OCI-M2 (cell line): ENCODE data around the gene PRSS21.

Source experiments
- DNase-seq: peaks from one replicate; lab custom pipeline; 2025; ENCODE audit not compliant: unreplicated experiment; lab: John Stamatoyannopoulos, UW

Gene PRSS21, protein sequence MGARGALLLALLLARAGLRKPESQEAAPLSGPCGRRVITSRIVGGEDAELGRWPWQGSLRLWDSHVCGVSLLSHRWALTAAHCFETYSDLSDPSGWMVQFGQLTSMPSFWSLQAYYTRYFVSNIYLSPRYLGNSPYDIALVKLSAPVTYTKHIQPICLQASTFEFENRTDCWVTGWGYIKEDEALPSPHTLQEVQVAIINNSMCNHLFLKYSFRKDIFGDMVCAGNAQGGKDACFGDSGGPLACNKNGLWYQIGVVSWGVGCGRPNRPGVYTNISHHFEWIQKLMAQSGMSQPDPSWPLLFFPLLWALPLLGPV

DNA sequence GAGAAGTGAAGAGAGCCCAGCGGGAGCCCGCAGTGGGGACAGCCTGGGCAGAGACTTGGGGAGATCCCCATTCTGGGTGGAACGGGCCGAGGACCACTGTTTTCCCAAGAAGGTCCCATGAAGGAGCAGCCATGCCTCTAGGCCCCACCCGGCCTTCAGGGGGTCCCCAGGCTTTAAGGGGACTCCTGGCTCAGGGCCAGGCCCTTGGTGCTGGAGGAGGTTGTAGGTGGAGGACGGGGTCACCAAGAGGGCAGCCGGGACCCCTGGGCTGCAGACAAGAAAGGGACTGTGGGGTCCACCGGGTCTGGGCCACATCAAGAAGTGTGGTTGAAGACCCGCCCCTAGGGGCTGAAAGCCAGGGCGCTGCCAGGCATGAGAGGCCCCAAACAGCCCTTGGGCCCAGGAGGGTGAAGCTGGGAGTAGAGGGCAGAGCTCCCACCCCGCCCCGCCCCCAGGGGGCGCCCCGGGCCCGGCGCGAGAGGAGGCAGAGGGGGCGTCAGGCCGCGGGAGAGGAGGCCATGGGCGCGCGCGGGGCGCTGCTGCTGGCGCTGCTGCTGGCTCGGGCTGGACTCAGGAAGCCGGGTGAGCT, at the start of gene PRSS21:
Gene PRSS21, plus strand, starts transcription at position 487 of the 589 bp plus-strand sequence. Its CDS starts 32 bp downstream, at position 519.
- no peak for DNase-seq

DNA sequence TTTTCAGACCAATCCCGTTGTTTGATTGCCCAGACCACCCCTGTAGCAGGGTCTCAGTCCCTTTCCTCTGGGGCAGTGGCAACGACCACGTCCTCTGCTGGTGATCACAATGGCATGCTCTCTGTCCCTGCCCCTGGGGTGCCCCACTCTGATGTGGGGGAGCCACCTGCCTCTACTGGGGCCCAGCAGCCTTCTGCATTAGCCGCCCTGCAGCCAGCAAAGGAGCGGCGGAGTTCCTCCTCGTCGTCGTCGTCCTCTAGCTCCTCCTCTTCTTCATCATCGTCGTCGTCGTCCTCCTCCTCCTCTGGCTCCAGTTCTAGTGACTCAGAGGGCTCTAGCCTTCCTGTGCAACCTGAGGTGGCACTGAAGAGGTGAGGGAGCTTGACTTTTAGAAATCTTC, 49.1 kb upstream of the PRSS21 start:
- no peak for DNase-seq

DNA sequence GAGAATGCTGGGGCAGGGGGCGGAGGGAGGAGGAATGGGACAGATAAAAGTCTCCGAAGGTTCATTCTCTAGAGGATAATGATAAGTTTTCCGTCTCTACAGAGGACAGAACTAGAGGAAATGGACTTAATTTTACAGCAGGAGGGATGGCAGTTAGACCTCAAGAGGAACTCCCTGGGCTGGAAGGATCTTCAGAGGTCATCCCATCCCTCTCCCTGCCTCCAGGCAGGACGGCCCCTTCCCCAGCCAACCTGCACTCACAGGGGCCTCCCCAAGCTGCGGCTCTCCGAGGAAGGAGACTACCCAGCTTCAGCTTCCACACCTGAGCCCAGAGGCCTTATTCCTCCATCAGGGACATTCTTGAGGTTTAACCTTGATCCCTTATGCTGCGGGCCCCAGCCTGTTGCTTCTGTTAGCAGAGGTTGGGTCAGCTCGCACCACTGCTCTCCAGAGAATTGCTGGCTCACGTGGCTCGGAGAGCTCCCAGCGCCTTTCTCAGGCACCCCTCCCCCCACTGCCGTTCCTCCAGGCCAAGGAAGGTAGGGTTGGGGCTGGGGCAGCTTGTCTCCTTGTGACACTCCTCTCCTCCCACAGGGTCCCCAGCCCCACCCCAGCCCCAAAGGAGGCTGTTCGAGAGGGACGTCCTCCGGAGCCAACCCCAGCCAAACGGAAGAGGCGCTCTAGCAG, 48.5 kb upstream of the PRSS21 start:
- DNase-seq, result no peak

DNA sequence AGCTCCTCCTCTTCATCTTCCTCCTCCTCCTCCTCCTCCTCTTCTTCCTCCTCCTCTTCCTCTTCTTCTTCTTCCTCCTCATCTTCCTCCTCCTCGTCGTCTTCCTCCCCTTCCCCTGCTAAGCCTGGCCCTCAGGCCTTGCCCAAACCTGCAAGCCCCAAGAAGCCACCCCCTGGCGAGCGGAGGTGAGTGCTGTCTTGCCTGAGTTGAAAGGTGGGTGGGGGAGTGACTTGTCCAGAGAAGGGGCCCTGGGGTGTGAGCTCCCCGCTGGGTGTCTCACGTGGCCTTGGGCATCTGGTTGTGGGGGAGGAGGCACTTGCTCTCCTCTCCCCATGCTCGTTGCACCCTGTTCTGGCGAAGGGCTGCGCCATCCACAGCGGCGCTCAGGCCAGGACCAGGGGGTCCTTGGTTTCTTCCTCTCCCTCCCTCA, 47.9 kb upstream of the PRSS21 start:
- no peak for DNase-seq

DNA sequence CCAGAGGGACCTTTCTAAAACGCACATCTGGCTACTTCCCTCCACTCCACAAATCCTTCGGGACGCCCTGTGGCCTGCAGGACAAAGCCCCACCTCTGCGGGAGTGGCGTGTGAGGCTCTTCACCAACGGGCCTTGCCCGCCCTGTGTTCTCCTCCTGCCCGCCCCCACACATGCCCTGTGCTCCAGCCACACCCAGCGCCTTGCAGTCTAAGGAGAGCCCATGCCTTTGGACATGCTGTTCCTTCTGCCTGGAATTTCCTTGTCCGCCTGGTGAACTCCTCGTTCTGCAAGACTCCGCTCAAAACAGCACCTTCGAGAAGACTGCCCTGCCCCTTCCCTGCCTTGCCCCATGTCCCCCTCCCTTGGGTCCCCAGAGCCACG, 47.4 kb upstream of the PRSS21 start:
- DNase-seq, result no peak

DNA sequence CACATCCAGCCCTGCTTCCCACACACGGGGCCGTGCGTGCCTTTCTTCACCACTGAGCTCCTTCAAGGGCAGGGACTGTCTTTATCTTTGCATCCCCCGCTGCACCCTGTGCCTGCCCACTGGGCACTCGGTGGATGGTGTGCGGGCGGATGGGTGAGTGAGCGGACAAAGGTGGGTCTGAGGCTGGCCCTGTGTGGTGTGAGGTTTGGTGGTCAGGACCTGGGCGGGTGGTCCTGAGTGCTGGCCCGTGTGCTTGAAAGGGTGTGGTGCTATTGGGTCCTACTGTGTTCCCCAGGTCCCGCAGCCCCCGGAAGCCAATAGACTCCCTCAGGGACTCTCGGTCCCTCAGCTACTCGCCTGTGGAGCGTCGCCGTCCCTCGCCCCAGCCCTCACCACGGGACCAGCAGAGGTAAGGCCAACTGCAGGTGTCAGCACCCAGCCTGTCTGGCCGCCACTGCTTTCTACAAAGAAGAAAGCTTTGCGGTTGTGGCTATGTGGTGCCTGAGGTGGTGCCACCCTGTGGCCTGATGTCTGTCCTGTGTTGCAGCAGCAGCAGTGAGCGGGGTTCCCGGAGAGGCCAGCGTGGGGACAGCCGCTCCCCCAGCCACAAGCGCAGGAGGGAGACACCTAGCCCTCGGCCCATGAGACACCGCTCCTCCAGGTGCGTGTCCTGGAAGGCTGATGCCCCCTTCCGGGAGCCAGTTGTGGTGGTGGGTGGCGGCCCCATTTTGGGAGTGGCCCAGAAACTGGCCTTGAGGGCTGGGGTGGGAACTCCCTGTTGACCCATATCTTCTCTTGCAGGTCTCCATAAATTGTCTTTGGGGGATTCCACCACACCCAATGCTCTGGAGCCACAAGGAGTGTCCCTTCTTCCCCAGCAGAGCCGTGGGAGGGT, 46.7 kb upstream of the PRSS21 start:
- DNase-seq, result no peak

DNA sequence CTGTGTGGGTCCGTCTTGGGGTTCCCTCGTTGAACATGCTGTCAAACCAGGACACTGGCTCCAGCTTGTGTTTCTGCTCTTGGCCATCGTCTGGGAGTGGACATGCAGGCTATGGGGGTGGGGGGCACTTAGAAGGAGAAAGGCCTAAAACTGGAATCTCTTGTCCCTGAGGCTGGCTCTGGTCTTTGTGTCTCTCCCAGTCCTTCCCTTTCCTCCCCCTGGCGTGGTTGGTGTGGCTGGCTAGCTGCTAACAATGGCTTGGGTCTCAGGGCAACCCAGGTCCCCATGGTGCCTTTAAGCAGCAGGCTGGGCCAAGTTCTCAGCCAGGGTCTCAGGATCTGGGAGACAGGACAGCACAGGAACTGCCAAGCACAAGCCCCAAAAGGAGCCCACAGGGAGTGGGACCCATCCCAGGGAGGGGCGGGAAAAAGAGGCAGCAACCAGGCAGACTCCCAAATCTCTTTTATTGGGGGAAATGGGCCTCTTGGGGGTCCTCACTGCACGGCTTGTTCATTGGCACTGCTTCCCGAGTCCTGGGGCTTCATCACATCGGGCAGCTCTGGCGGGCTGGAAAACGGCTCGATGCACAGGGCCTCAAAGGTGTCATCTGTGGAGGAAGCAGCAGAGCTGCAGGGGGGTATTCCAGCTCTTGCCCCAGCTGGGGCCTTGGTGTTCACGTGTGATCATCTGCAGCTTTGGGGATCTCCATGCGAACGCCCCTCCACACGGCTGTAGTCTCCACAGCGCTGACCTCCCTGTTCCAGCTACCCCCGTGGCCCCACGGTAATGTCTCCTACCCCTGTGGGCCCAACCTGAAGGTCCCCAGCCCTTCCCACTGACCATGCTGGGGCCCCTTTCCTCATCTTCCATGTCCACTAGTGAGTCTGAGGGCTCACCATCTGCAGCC, 45.3 kb upstream of the PRSS21 start:
- DNase-seq, result no peak

DNA sequence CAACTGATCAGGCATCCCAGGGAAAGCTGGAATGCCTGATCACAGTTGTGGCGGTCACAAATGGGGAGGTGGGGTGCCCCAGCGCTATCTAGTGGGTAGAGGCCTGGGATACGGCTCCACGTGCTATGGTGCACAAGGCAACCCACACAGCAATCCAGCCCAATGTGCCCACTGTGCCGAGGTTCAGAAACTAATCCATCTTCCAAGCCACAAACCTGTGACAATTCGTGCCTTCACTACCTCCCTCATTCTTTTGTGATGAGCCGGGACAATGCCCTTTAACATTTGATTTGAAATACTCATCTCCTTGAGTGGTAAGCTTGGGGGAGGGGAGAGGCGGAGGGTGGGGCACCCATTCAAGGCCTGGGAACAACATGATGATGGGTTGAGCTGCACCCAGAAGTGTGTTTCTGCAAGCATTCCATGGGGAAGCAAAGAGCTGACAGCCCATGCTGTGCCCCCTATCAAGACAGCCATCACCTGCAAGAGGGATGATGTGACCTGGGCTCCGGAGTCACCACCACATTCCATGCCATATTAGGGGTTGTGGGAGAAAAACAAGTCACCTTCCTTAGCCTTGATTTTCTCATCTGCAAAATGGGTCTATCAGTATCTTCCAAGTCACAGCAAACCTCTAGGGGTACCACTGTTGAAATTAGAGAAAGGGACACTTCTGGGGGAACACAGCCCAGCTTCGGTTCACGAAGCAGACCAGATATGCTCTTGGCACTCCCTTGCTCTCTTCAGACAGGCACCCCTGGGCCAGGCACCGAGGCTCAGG, 43.7 kb upstream of the PRSS21 start:
- no peak for DNase-seq

DNA sequence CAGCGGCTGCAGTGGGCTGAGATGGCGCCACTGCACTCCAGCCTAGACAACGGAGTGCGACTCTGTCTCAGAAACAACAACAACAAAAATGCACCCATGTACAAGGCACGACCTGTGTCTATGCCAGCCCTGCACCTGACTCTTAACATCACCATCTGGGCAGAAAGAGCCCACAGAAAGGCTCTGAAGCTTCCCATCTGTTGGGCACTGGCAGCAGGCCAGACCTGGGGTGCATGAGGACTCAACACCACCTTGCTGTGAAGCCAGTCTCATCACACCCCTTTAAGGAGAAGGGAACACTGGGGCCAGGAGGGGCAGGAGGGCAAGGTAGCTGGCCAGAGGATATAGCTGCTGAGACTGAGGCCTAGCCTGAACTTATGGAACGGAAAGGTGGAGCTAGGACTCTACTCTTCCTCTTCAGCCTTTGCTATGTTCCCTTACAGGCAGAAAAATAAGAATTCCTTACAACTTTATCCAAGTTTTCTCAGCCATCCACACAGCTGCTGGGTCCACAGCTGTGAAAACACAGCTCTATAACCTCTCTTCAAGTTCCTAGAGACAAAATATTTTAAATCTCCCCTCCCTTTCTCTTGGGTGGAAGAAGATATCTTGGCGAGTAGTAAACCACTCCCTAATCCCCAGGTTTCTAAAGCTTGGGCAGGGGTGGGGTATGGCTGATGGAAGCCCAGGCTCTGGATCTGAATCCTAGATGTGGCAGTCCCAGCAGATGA, 42.7 kb upstream of the PRSS21 start:
- DNase-seq, result no peak

DNA sequence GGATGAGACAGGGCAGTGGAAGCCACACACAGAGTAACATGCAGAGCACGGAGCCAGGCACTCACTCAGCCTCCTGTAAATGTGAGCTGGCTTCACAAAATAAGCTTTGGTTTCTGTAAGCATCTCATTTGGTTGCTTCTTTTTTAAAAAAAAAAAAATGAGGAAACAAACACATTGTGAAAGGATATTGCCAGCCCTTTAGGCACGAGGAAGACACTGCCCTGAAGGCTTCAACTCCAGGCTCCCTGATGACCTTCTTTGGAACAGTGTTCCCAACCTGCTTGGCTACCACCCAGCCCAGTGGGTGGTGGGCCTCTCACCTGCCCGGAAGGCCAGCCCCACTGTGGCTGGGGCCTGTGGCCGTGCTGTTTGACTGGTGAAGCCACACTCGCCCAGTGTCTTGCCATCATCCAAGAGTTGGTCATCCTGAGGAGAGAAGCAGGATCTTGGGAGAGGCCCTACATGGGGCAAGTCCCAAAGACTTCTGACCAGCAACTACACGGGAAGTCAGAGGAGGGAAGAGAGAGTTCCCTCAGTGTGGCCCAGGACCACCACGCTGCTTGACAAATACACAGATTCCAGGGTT, 41.8 kb upstream of the PRSS21 start:
- no peak for DNase-seq

DNA sequence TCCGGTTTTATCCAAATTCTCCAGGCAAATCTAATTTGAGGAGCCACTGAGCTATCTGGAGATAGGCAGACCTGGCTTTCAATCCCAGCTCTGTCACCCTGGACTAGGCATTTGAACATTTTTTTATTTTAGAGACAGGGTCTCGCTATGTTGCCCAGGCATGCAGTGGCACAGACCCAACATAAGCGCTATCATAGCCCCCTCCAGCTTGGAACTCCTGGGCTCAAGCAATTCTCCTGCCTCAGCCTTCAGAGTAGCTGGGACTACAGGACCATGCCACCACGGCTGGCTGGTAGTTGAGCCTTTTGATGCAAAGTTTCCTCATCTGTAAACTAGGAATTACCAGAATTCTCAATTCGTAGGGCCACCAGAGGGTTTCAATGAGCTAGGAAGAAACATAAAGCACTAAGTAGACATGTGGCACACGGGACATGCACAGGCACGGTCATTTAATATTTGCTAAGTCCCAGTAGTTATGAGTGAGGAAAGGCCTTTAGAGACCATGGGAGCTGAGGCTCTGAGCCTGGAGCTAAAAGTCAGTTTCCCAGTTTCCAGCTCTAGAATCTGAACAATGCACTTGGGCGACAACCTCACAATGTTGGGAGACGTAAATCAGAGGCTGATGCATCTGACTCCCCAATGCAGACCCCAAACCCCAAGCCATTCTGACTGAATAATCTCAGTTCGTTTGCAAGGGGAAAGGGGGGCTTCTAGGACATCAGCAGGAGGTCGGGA, 41.1 kb upstream of the PRSS21 start:
- no peak for DNase-seq

DNA sequence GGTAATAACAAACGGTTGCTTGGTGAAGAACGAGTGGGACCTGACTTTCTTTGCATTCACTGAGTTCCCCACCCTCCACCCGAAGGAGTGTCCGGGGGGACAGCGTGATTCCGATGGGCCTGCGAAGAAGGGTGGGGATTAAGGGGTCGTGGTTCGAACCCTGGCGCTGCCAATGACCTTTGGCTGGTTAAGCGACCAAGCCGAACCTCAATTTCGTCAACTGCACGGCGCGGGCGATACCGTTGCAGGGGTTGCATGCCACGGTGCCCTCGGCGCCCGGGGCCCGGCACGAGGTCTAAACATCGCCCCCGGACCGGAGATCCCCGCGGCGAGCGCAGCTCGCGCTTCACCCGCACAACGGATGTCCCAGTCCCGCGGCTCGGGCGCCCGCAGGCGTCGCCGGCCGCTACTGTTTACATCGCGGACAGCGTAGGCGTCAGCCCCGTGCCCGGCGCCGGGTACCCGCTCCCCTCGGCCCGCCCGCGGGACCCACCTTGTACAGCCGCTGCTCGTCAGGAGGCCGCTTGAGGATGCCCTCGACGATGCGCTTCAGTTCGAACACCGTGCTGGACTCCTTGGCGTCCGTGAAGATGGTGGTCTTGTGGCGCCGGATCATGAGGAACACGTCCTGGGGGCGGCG, 40.4 kb upstream of the PRSS21 start:
- no peak for DNase-seq

DNA sequence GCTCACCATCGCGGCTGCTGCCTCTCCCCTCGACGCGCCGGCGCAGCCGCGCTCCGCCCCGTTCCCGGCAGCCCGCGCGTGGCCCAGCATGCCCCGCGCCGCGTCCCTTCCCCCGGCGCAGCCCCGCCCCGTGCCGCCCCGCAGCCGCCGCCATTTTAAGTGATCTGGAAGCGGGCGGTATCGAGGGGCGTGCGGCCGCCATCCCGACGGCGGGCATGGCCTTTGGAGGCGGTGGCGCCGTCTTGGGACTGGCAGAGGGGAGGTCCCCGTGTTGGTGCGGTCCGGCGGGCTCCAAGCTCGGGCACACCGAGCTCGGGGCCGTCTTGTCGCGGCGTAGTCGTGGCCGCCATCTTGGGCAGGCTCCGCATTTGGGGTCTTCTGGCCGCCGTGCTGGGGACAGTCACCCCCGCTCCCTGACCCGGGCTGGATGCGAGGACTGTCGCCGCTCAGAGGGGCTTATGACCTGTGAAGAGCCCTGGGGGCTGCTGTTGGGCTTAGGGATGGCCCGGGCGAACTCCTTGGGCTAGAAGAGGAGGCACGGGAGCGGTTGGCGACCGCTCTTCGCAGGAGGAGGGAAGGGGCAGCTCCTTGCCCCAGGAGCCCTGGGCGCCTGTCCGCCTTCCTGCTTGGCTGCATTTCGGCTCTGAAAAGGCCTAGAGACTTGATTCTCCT, 39.7 kb upstream of the PRSS21 start, which contains the start of gene ELOB:
Gene ELOB, minus strand, starts transcription at position 50 of the 672 bp plus-strand sequence. Its CDS starts 41 bp downstream, at position 9.
- no peak for DNase-seq

DNA sequence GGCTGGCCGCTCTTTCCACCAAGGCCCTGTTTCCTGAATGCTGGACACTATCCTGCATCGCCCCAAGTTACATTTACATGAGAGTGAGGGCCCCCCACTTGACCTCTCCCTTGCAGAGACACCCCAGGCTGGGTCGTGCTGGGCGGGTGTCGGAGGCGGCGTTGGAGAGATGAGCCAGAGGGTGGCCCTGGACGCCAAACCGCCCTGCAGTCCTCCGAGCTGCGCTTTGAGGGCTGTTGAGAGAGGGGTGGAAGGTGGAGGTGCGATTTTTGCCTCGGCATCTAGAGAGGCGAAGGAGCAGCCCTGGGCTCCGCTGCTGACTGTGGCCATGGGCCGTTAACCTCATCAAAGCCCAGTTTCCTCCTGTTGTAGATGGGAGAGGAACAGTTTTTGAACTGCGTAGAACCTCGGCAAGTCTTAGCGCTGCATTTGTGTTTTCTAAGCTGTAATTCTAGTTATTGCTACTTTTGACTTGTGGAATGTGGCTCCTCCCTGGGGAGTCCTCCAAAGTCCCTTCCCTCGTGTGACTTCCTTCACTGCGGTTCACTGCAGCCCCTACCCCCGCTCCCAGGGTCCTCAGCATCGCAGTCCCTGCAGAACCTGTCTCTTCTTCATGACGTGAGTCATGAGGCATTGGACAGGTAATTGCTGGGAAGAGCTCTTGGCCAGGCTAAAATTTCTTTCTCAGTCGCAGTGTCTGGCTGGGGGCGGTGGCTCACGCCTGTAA, 39.0 kb upstream of the PRSS21 start:
- no peak for DNase-seq

DNA sequence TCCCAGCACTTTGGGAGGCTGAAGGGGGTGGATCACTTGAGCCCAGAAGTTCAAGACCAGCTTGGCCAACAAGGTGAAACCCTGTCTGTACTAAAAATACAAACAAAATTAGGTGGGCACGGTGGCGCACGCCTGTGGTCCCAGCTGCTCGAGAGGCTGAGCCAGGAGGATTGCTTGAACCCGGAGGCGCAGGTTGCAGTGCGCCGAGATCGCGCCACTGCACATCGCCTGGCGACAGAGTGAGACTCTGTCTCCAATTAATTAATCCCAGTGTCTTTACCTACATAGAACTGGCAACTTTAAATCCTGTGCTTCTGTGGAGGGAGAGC, 38.4 kb upstream of the PRSS21 start:
- DNase-seq, result no peak
